Thyroid gland (tissue), 4 donors: Measurements from ENCODE around the gene SPNS2. TPM values are rescaled to one million over a fixed set of nuclear protein-coding genes. Genes with fewer than 3 reads are reported as not detected.
A peak's percentile ranks its signal among the peaks of the same experiment; 100 is the strongest.

Source experiments
- DNase-seq, 2 donors: peaks; one replicate each; pipeline ENCODE4 v3.0.0-alpha.2; 2019
- H3K27ac ChIP-seq, 3 donors: fragments of 200-600 bp; sonication (generic); 1 replicate in 2 of 3; 2 replicates in 1 of 3; pipeline ENCODE4 v1.5.1; 2016 to 2019; ENCODE audit warnings: mild to moderate bottlenecking in 1 of 3, moderate library complexity in 1 of 3
- H3K27me3 ChIP-seq: fragments of 200-600 bp; sonication (generic); one replicate; pipeline ENCODE4 v1.5.1; 2019
- H3K36me3 ChIP-seq, 2 donors: fragments of 200-600 bp; sonication (generic); one replicate each; pipeline ENCODE4 v1.5.1; 2016 to 2019
- H3K4me1 ChIP-seq, 2 donors: fragments of 200-600 bp; sonication (generic); one replicate each; pipeline ENCODE4 v1.5.1; 2017 to 2019
- H3K4me3 ChIP-seq, 3 donors: fragments of 200-600 bp; sonication (generic); replicated peaks in 1 of 3; 1 replicate in 2 of 3; 2 replicates in 1 of 3; pipeline ENCODE4 v1.5.1; 2016; ENCODE audit warnings: mild to moderate bottlenecking in 1 of 3
- H3K9me3 ChIP-seq: fragments of 200-600 bp; sonication (generic); one replicate; pipeline ENCODE4 v1.5.1; 2017
- POLR2A ChIP-seq, 2 donors: fragments of 450-650 bp; IDR thresholded peaks; one replicate each; pipeline ENCODE4 v1.6.1; 2017; ENCODE audit warnings: antibody characterized with exemption in 2 of 2, mild to moderate bottlenecking in 2 of 2, moderate library complexity in 1 of 2
- WGBS, 2 donors: methylation state at CpG; one replicate each; pipeline ENCODE4 v1.1.5; 2017; 5-methylcytosine and 5-hydroxymethylcytosine counted together
- intact Hi-C: fragments of 100-400 bp; cut with DNase I; formaldehyde crosslinking; loops from one replicate; pipeline ENCODE4 v1.15.1; 2023
- total RNA-seq, 4 donors: library from RNA; depleted of rRNA; stranded (reverse); fragments of >200 nt; gene quantifications; one replicate each; pipeline ENCODE4 v1.2.3, GENCODE V29; 2016
- TF ChIP-seq, protein P1 (sequence below), 6 experiments: fragments of 200-600 bp in 3 of 6; fragments of 450-650 bp in 3 of 6; sonication (generic) in 3 of 6; IDR thresholded peaks; one replicate each; pipeline ENCODE4 v1.5.1; 2016 to 2019; ENCODE audit warnings: antibody characterized with exemption in 6 of 6, mild to moderate bottlenecking in 2 of 6, inconsistent platforms in 1 of 6, moderate library complexity in 1 of 6

SPNS2 gene
- total RNA-seq, 4 donors from 2014 or later: 5.6 to 16.3 (median 8.1) TPM

DNA sequence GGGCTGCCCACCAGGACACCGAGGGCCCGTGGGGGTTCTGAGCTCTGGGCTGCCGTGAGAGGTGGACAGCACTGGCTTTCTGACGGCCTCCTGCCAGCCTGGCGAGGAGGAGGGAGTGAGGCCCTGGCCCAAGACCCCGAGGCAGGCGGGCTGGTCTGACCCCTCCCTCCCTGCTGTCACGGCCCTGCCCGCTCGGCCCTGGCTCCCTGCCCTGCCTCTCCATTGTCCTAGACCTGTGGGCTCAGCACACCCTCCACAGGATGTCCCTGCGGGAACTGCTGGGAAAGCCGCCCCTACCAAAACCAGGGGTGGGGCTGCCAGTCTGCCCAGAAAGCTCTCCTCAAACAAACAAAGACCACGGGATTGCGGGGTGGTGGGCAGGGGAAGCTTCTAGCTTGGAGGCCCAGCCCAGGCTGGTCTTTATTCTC is 20.7 kb downstream of the SPNS2 start:
- WGBS, 2 donors: 41 to 48% methylated on average over 4 to 6 of the region's 14 CpGs

DNA sequence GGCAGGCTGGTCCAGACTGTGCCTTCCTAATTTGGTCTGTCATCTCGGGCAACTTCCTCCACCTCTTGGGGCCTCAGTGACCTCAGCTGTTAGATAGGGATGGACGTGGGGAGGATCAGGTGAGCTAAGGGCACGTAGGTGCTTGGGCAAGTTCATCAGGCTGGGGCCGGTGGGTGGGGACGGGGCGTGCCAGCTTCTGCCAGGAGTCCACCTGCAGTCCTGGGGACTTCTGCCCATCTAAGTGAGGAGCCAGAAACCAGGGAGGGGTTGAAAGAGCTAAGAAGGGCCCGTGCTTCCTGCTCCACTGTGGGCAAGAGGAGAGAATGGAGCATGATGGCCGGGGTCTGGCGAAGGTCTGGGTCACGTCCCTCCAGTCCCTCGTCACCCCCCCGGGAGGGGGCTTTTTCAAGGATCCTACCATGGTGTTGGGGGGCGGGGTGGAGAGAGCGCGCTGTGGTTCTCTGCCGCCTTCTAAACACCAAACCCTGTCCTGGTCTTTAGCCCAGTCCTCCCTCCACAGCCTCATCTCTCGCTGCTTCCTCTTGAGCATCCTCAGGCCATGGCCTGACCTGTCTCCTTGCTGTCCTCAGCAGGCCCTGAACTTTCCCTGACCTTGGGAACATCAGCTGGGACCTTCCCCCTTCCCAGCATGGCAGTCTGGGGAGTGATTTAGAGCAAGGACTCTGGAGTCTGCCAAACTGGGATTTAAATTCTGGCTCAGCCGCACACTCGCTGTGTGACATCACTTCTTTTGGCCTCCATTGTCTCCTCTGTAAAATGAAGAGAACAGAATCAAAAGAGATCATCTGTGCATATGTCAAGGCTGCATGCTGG is 21.6 kb downstream of the SPNS2 start:
- Histone ChIP-seq H3K36me3 (no peaks in the 10 kb centered on the region), H3K27ac (peak overlapping the region; percentile 48 to 82 (median 68)), H3K4me1 (peaks cover 29 to 54% of the 10 kb centered on the region in 2 donors), H3K4me3 (no peak overlapping the region), H3K9me3 (no peaks in the 10 kb centered on the region), H3K27me3 (no peaks in the 10 kb centered on the region)
- TF ChIP-seq, protein P1, sequence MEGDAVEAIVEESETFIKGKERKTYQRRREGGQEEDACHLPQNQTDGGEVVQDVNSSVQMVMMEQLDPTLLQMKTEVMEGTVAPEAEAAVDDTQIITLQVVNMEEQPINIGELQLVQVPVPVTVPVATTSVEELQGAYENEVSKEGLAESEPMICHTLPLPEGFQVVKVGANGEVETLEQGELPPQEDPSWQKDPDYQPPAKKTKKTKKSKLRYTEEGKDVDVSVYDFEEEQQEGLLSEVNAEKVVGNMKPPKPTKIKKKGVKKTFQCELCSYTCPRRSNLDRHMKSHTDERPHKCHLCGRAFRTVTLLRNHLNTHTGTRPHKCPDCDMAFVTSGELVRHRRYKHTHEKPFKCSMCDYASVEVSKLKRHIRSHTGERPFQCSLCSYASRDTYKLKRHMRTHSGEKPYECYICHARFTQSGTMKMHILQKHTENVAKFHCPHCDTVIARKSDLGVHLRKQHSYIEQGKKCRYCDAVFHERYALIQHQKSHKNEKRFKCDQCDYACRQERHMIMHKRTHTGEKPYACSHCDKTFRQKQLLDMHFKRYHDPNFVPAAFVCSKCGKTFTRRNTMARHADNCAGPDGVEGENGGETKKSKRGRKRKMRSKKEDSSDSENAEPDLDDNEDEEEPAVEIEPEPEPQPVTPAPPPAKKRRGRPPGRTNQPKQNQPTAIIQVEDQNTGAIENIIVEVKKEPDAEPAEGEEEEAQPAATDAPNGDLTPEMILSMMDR (IDR thresholded peaks at IDR 0.05): no peak
- no peak for TF ChIP-seq POLR2A (IDR thresholded peaks at IDR 0.05)
- DNase-seq: no peak
- intact Hi-C loops: no loop called here
- WGBS, 2 donors: 88 to 89% methylated on average over 13 to 16 of the region's 19 CpGs

More for the DNA sequence above, 20.7 kb downstream of the SPNS2 start:
- Histone ChIP-seq H3K27me3 (no peaks in the 10 kb centered on the region), H3K4me1 (peaks cover 38 to 63% of the 10 kb centered on the region in 2 donors), H3K4me3 (no peak overlapping the region), H3K36me3 (no peaks in the 10 kb centered on the region), H3K9me3 (no peaks in the 10 kb centered on the region), H3K27ac (peak overlapping the region; percentile 61 to 82 (median 68))
- peak; percentile 85 to 86 for DNase-seq
- intact Hi-C loops: no loop called here
- TF ChIP-seq, protein P1 (IDR thresholded peaks at IDR 0.05): no peak
- no peak for TF ChIP-seq POLR2A (IDR thresholded peaks at IDR 0.05)

DNA sequence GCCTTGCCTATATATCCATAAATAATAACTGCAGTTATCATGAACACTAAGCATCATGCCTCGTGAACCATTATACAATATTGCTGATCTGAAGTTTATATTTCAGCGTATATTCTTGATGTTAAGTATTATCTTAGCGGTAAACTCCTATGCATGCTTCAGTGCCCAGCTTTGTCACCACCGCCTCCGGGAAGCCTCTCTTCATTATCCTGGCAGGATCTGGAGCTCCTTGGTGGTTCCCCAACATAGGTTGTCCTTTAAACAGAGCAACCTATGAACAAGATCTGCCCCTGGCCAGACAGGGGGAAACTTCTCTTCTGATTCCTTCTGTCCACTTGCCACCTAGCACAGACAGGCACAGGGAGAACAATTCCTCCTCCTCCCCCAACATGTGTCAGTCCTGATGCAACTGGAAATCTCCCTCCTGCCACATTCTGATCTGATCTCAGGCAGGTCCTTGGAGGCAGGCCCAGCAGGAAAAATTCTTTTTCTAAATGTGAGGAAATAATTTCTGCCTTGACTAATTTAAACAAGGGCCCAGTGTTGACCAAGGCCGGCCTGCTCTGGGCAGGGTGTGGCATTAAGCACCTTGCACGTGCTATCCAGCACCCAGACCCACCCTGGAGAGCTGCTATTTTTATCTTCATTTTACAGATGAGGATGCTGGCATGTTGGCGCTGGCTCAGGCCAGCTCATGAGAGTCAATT is 22.4 kb downstream of the SPNS2 start:
- intact Hi-C loops: no loop called here
- H3K27ac ChIP-seq: peak overlapping the region in 2 of 3 donors; percentile 68 to 82
- DNase-seq: no peak
- no peaks in the 10 kb centered on the region for H3K36me3 ChIP-seq
- H3K9me3 ChIP-seq: no peaks in the 10 kb centered on the region
- H3K4me1 ChIP-seq: peaks cover 29 to 49% of the 10 kb centered on the region in 2 donors
- no peaks in the 10 kb centered on the region for H3K27me3 ChIP-seq
- no peak overlapping the region for H3K4me3 ChIP-seq
- 84% methylated on average over 8 of the region's 8 CpGs for WGBS, 2 donors
- TF ChIP-seq POLR2A (IDR thresholded peaks at IDR 0.05): no peak
- TF ChIP-seq, protein P1 (IDR thresholded peaks at IDR 0.05): no peak

DNA sequence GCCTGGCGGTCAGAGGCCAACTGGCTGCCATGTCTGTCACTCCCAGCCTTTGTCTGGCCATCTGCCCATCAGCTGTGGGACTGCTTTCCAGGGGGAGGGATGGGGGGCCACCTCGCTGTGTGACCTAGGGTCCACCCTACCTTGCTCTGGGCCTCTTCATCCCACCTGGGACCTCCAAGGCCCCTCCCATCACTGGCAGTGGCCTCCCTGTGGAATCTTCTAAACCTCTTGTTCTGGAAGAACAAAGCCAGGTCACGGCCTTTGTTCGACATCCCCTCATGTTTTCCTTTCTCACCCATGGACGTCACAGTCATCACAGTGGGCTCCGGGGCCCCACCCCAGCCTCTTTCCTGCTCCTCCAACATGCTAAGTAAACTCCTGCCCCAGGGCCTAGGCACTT is 24.0 kb downstream of the SPNS2 start:
- intact Hi-C loops: no loop called here
- Histone ChIP-seq H3K36me3 (no peaks in the 10 kb centered on the region), H3K27me3 (no peaks in the 10 kb centered on the region), H3K4me1 (peaks cover 43 to 62% of the 10 kb centered on the region in 2 donors), H3K9me3 (no peaks in the 10 kb centered on the region), H3K4me3 (no peak overlapping the region), H3K27ac (peak overlapping the region in 2 of 3 donors; percentile 68 to 82)
- 67 to 80% methylated on average over 6 of the region's 6 CpGs for WGBS, 2 donors
- TF ChIP-seq, protein P1 (IDR thresholded peaks at IDR 0.05): no peak
- TF ChIP-seq POLR2A (IDR thresholded peaks at IDR 0.05): no peak
- DNase-seq: no peak
